Measurements from ENCODE around the gene MC5R.
"Not testable (repeated sequence)": the region's sequence is repeated elsewhere in the genome, so short reads cannot be mapped to it uniquely, and the experiment has no call there.

Gene MC5R

GRCh38 chr18:13831864-13832508 lies 8.0 kb downstream of the MC5R start:
- Mint-ChIP-seq H3K4me3 (no peak overlapping the region), H3K27ac (no peak overlapping the region), H3K4me1 (no peaks in the 10 kb centered on the region), H3K9me3 (peaks cover 6% of the 10 kb centered on the region), H3K36me3 (ENCODE audit: low read depth) (no peaks in the 10 kb centered on the region), H3K27me3 (ENCODE audit: low read depth, poor library complexity) (peaks cover 10% of the 10 kb centered on the region)
- TF ChIP-seq, protein P1, sequence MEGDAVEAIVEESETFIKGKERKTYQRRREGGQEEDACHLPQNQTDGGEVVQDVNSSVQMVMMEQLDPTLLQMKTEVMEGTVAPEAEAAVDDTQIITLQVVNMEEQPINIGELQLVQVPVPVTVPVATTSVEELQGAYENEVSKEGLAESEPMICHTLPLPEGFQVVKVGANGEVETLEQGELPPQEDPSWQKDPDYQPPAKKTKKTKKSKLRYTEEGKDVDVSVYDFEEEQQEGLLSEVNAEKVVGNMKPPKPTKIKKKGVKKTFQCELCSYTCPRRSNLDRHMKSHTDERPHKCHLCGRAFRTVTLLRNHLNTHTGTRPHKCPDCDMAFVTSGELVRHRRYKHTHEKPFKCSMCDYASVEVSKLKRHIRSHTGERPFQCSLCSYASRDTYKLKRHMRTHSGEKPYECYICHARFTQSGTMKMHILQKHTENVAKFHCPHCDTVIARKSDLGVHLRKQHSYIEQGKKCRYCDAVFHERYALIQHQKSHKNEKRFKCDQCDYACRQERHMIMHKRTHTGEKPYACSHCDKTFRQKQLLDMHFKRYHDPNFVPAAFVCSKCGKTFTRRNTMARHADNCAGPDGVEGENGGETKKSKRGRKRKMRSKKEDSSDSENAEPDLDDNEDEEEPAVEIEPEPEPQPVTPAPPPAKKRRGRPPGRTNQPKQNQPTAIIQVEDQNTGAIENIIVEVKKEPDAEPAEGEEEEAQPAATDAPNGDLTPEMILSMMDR (IDR thresholded peaks at IDR 0.05) = peak; percentile 11
- DNase-seq = no peak

DNA sequence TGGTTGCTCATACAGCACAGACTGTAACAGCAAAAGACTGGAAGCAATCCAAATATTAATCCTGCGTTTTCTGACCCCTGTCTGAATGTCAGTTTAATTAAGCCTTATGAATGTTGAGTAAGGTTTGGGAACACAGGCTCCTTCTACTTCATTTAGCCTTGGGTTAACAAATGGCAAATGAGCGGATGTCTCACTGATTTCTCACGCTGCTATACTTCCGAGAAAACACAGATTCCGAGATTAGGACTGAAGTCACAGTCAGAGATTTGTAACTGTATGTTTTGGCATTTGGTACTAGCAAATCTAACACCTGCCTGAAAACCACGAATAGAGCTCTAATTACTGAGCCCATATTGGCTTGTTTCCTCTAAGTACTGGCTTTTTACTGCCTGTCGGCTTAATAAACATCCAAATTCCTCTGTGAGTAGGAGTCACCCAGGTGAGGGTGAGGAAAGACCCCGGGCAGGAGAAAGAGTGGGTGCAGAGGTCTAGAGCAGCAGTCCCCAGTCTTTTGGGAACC lies 10.6 kb downstream of the MC5R start:
- DNase-seq = no peak
- Mint-ChIP-seq H3K27ac (no peak overlapping the region), H3K9me3 (peaks cover 6% of the 10 kb centered on the region), H3K4me3 (no peak overlapping the region), H3K36me3 (ENCODE audit: low read depth) (no peaks in the 10 kb centered on the region), H3K27me3 (ENCODE audit: low read depth, poor library complexity) (peaks cover 3% of the 10 kb centered on the region), H3K4me1 (no peaks in the 10 kb centered on the region)
- TF ChIP-seq, protein P1 (IDR thresholded peaks at IDR 0.05) = no peak

DNA sequence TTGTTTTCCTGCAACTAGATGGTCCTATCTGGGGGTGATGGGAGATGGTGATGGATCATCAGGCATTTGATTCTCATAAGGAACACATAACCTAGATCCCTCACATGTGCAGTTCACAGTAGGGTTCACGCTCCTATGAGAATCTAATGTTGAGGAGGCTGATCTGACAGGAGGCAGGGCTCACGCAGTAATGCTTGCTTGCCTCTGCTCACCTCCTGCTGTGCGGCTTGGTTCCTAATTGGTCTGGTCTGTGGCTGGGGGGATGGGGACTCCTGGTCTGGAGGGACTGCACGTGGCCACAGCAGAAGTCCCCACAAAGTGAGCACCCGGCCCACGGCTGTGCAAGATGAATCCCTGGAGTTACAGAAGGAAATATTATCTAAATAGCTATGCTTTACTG lies 11.3 kb downstream of the MC5R start:
- Mint-ChIP-seq H3K36me3 (ENCODE audit: low read depth) (no peaks in the 10 kb centered on the region), H3K4me1 (no peaks in the 10 kb centered on the region), H3K27ac (no peak overlapping the region), H3K4me3 (no peak overlapping the region), H3K27me3 (ENCODE audit: low read depth, poor library complexity) (peaks cover 3% of the 10 kb centered on the region), H3K9me3 (peaks cover 6% of the 10 kb centered on the region)
- no peak for DNase-seq
- TF ChIP-seq, protein P1 (IDR thresholded peaks at IDR 0.05) = no peak

GRCh38 chr18:13836559-13836958 lies 12.6 kb downstream of the MC5R start:
- no peak overlapping the region for H3K27ac Mint-ChIP-seq
- peaks cover 3% of the 10 kb centered on the region for H3K27me3 Mint-ChIP-seq (ENCODE audit: low read depth, poor library complexity)
- TF ChIP-seq, protein P1 (IDR thresholded peaks at IDR 0.05) = no peak
- no peak overlapping the region for H3K4me3 Mint-ChIP-seq
- DNase-seq = no peak
- H3K4me1 Mint-ChIP-seq = no peaks in the 10 kb centered on the region
- no peaks in the 10 kb centered on the region for H3K36me3 Mint-ChIP-seq (ENCODE audit: low read depth)
- H3K9me3 Mint-ChIP-seq = peaks cover 6% of the 10 kb centered on the region

DNA sequence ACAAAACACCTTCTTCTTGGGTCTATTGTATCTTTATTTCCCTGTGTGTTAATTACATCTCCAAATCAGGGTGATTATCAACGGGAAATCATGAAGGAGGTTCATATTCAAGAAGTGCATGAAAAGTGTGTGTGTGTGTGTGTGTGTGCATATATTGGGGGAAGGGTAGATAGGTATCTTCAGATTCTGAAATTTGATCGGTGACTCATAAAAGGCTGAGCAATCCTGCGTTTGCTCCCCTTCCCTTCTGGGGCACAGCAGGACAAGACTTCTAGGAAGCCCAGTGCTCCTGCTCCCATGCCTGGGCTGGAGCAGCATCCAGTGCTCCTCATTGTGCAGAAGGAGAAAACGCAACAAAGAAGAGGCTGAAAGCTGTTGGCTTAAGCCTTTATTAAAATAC lies 25.8 kb downstream of the MC5R start:
- Mint-ChIP-seq H3K27me3 (ENCODE audit: low read depth, poor library complexity) (peaks cover 8% of the 10 kb centered on the region), H3K9me3 (peaks cover 66% of the 10 kb centered on the region), H3K36me3 (ENCODE audit: low read depth) (no peaks in the 10 kb centered on the region), H3K27ac (no peak overlapping the region), H3K4me3 (no peak overlapping the region), H3K4me1 (no peaks in the 10 kb centered on the region)
- TF ChIP-seq, protein P1 (IDR thresholded peaks at IDR 0.05) = no peak
- no peak for DNase-seq

DNA sequence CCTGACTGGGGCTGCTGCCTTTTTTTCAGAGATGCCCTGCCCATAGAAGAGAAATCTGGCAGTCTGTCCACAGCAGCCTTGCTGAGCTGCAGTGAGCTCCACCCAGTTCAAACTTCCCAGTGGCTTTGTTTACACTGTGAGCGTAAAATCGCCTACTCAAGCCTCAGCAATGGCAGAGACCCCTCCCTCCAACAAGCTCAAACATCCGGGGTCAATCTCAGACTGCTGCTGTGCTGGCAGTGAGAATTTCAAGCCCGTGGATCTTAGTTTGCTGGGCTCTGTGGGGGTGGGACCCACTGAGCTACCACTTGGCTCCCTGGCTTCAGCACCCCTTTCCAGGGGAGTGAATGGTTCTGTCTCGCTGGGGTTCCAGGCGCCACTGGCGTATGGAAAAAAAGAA lies 38.9 kb downstream of the MC5R start:
- peaks cover 33% of the 10 kb centered on the region for H3K27me3 Mint-ChIP-seq (ENCODE audit: low read depth, poor library complexity)
- H3K9me3 Mint-ChIP-seq = peaks cover 29% of the 10 kb centered on the region
- H3K27ac Mint-ChIP-seq; DNase-seq; H3K4me3 Mint-ChIP-seq; H3K36me3 Mint-ChIP-seq (ENCODE audit: low read depth); H3K4me1 Mint-ChIP-seq: not testable (repeated sequence)
